Hepatocyte (in vitro differentiated cells): ENCODE results near the gene VPS13D. TPM values are rescaled to one million over a fixed set of nuclear protein-coding genes. Genes with fewer than 3 reads are reported as not detected.

ENCODE experiments used
- DNase-seq: peaks from one replicate; pipeline ENCODE4 v3.0.0-alpha.2; 2016; ENCODE audit warnings: low spot score
- H2AFZ ChIP-seq: fragments of 200-600 bp; sonication (generic); 2 replicates; pipeline ENCODE4 v1.6.0; 2016; ENCODE audit warnings: antibody characterized with exemption, mild to moderate bottlenecking
- H3K27ac ChIP-seq: fragments of 200-600 bp; sonication (generic); 2 replicates; pipeline ENCODE4 v1.5.1; 2016; ENCODE audit warnings: mild to moderate bottlenecking
- H3K27me3 ChIP-seq: fragments of 200-600 bp; sonication (generic); 2 replicates; pipeline ENCODE4 v1.6.1; 2016
- H3K36me3 ChIP-seq: fragments of 200-600 bp; sonication (generic); replicated peaks from 2 replicates; pipeline ENCODE4 v1.5.1; 2016; ENCODE audit warnings: low read depth; ENCODE audit not compliant: insufficient read depth
- H3K4me1 ChIP-seq: fragments of 200-600 bp; sonication (generic); 2 replicates; pipeline ENCODE4 v1.5.1; 2016; ENCODE audit warnings: mild to moderate bottlenecking, moderate library complexity; ENCODE audit not compliant: insufficient read depth
- H3K4me2 ChIP-seq: fragments of 200-600 bp; sonication (generic); 2 replicates; pipeline ENCODE4 v1.6.0; 2016
- H3K4me3 ChIP-seq: fragments of 200-600 bp; sonication (generic); 2 replicates; pipeline ENCODE4 v1.5.1; 2016; ENCODE audit warnings: mild to moderate bottlenecking
- H3K79me2 ChIP-seq: fragments of 200-600 bp; sonication (generic); 2 replicates; pipeline ENCODE4 v1.6.0; 2017; ENCODE audit warnings: mild to moderate bottlenecking
- H3K9me2 ChIP-seq: fragments of 200-600 bp; sonication (generic); replicated peaks from 2 replicates; pipeline ENCODE4 v1.6.0; 2017; ENCODE audit warnings: mild to moderate bottlenecking; ENCODE audit not compliant: insufficient read depth
- H3K9me3 ChIP-seq: fragments of 200-600 bp; sonication (generic); 2 replicates; pipeline ENCODE4 v1.5.1; 2016; ENCODE audit warnings: low read depth, mild to moderate bottlenecking
- H4K20me1 ChIP-seq: fragments of 200-600 bp; sonication (generic); 2 replicates; pipeline ENCODE4 v1.6.0; 2016; ENCODE audit warnings: mild to moderate bottlenecking; ENCODE audit not compliant: insufficient read depth, poor library complexity, severe bottlenecking
- CTCF ChIP-seq: fragments of 200-600 bp; sonication (generic); IDR thresholded peaks from 2 replicates; pipeline ENCODE4 v1.5.1; 2016; ENCODE audit warnings: antibody characterized with exemption, mild to moderate bottlenecking; ENCODE audit not compliant: poor library complexity
- EZH2 ChIP-seq: fragments of 200-600 bp; sonication (generic); IDR thresholded peaks from 2 replicates; pipeline ENCODE4 v1.6.1; 2016; ENCODE audit warnings: antibody characterized with exemption, mild to moderate bottlenecking, borderline replicate concordance
- EZH2phosphoT487 ChIP-seq: fragments of 200-600 bp; sonication (generic); IDR thresholded peaks from one replicate; pipeline ENCODE4 v1.6.1; 2018; ENCODE audit warnings: antibody characterized with exemption, mild to moderate bottlenecking, low read depth, moderate library complexity; ENCODE audit not compliant: unreplicated experiment, severe bottlenecking
- WGBS: methylation state at CpG from one replicate; pipeline ENCODE4 v1.1.6; 2016; ENCODE audit warnings: low lambda C conversion rate; ENCODE audit errors: missing lambda C conversion rate; 5-methylcytosine and 5-hydroxymethylcytosine counted together
- polyA plus RNA-seq: library from polyadenylated mRNA; unstranded; fragments of >200 nt; fragmentation: Nextera tagmentation; extraction: Ambion mirVana; gene quantifications from 2 replicates; pipeline ENCODE4 v1.2.1, GENCODE V29; 2016
- total RNA-seq: library from RNA; depleted of rRNA; stranded (reverse); fragments of >200 nt; gene quantifications from 2 replicates; pipeline ENCODE4 v1.2.3, GENCODE V29; 2014

The VPS13D gene
- total and polyA plus RNA-seq, 2 experiments from 2014 or later, result 7.3 to 32.2 TPM

- H3K4me3 ChIP-seq, result no peak overlapping the region
- H3K9me2 ChIP-seq, result no peaks in the 10 kb centered on the region
- no peaks in the 10 kb centered on the region for H3K9me3 ChIP-seq
- no peak overlapping the region for H3K4me2 ChIP-seq
- no peak overlapping the region for H3K27ac ChIP-seq
- TF ChIP-seq EZH2phosphoT487 (no peak), CTCF (no peak), EZH2 (no peak)
- DNase-seq, result no peak
- H2AFZ ChIP-seq, result no peak overlapping the region
- H3K36me3 ChIP-seq, result no peaks in the 10 kb centered on the region
- 82% methylated on average over 8 of the region's 8 CpGs for WGBS
- H3K79me2 ChIP-seq, result no peaks in the 10 kb centered on the region
- no peaks in the 10 kb centered on the region for H3K27me3 ChIP-seq
- H3K4me1 ChIP-seq, result no peaks in the 10 kb centered on the region
- H4K20me1 ChIP-seq, result no peaks in the 10 kb centered on the region
These were observed 75.5 kb downstream of the VPS13D start for GRCh38 chr1:12305377-12305776.

DNA sequence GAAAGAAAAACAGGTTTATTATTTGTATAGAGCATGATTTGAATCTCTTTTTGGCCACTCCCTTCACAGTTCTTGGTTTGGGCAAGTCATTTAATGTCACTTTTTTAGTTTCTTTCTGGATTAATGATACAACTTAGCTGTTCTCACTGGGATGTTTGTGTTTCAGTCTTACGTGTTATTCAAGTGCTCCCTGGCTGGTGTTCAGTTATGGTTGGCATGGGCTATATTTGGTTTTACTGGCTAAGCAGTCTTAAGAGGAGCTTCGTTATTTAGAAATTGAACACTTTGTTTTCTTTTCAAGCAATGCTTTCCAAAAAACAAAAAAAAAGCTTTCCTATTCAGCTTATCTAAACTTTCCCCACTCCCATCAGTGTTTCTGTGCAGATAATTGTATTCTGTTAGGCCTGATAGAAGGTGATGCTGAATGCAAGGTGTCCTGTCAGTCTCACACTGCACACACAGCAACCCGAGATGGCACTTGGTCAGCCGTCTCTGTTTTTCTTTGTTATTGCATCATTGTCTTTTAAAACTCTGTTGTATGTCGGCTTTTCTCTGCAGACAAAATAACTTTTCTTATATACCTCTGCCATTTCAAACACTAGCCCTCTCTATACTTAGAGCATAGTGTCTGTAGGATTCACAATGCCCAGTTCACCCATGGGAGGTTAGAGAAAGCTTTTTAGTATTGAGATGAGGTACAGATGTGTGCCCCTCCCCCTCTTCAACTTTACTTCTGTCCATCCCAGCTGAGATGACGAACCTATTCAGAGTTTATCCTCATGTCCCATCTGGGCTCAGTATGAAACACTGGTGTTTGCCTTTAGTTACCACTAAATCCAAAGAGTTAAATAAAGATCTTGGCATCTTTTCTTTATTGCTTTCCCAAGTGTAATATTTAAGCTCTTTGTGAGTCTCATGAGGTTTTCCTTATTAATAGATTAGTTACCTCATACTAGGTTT is 80.2 kb downstream of the VPS13D start:
- 76% methylated on average over 6 of the region's 6 CpGs for WGBS
- no peaks in the 10 kb centered on the region for H4K20me1 ChIP-seq
- H3K79me2 ChIP-seq, result no peaks in the 10 kb centered on the region
- no peaks in the 10 kb centered on the region for H3K27me3 ChIP-seq
- H3K9me3 ChIP-seq, result no peaks in the 10 kb centered on the region
- no peak overlapping the region for H2AFZ ChIP-seq
- TF ChIP-seq EZH2phosphoT487 (no peak), EZH2 (no peak), CTCF (no peak)
- no peaks in the 10 kb centered on the region for H3K9me2 ChIP-seq
- no peak for DNase-seq
- no peak overlapping the region for H3K4me3 ChIP-seq
- H3K4me2 ChIP-seq, result no peak overlapping the region
- peak overlapping the region; percentile 46 for H3K27ac ChIP-seq
- H3K36me3 ChIP-seq, result no peaks in the 10 kb centered on the region
- H3K4me1 ChIP-seq, result no peaks in the 10 kb centered on the region

- Histone ChIP-seq H3K4me2 (no peak overlapping the region), H4K20me1 (no peaks in the 10 kb centered on the region), H3K27ac (peak overlapping the region; percentile 63), H3K4me3 (no peak overlapping the region), H3K9me2 (no peaks in the 10 kb centered on the region), H3K9me3 (no peaks in the 10 kb centered on the region), H3K36me3 (no peaks in the 10 kb centered on the region), H3K4me1 (peaks cover 13% of the 10 kb centered on the region), H2AFZ (no peak overlapping the region), H3K79me2 (no peaks in the 10 kb centered on the region), H3K27me3 (no peaks in the 10 kb centered on the region)
- TF ChIP-seq EZH2 (no peak), CTCF (peak; percentile 68), EZH2phosphoT487 (no peak)
- 48% methylated on average over 1 of the region's 1 CpG for WGBS
- no peak for DNase-seq
These were observed 84.6 kb downstream of the VPS13D start for GRCh38 chr1:12314333-12314903.
